Muscle layer of duodenum (tissue), 2 donors: ENCODE results near the gene KDM4B.

Experiments
- H3K27ac ChIP-seq: one replicate; pipeline ENCODE4 v1.7.0; 2013; ENCODE audit warnings: mild to moderate bottlenecking, low read length
- H3K27me3 ChIP-seq: one replicate; pipeline ENCODE4 v1.7.0; 2013; ENCODE audit warnings: low read depth, mild to moderate bottlenecking, control low read depth, low read length
- H3K36me3 ChIP-seq, 2 donors: one replicate each; pipeline ENCODE4 v1.7.0; 2013; ENCODE audit warnings: low read length in 2 of 2, control low read depth in 1 of 2, mild to moderate bottlenecking in 1 of 2; ENCODE audit not compliant: insufficient read depth in 2 of 2, control insufficient read depth in 1 of 2
- H3K4me1 ChIP-seq, 2 donors: one replicate each; pipeline ENCODE4 v1.7.0; 2013; ENCODE audit warnings: low read length in 2 of 2, mild to moderate bottlenecking in 2 of 2, control low read depth in 1 of 2, moderate library complexity in 1 of 2; ENCODE audit not compliant: insufficient read depth in 2 of 2, control insufficient read depth in 1 of 2
- H3K4me3 ChIP-seq, 2 donors: one replicate each; pipeline ENCODE4 v1.7.0; 2013; ENCODE audit warnings: low read length in 2 of 2, low read depth in 1 of 2, mild to moderate bottlenecking in 1 of 2
- H3K9me3 ChIP-seq, 2 donors: one replicate each; pipeline ENCODE4 v1.7.0; 2013; ENCODE audit warnings: low read length in 2 of 2, control low read depth in 1 of 2, mild to moderate bottlenecking in 1 of 2; ENCODE audit not compliant: control insufficient read depth in 1 of 2
- donor health status: healthy.

Gene KDM4B

GRCh38 chr19:5001615-5002014, 32.7 kb downstream of the KDM4B start:
- no peaks in the 10 kb centered on the region for H3K9me3 ChIP-seq
- H3K36me3 ChIP-seq, result no peaks in the 10 kb centered on the region
- no peaks in the 10 kb centered on the region for H3K4me1 ChIP-seq
- no peak overlapping the region for H3K4me3 ChIP-seq
- H3K27me3 ChIP-seq, result no peaks in the 10 kb centered on the region
- no peak overlapping the region for H3K27ac ChIP-seq

GRCh38 chr19:5002143-5002542, 33.2 kb downstream of the KDM4B start:
- Histone ChIP-seq H3K9me3 (no peaks in the 10 kb centered on the region), H3K4me3 (no peak overlapping the region), H3K27ac (no peak overlapping the region), H3K36me3 (no peaks in the 10 kb centered on the region), H3K27me3 (no peaks in the 10 kb centered on the region), H3K4me1 (no peaks in the 10 kb centered on the region)

- Histone ChIP-seq H3K9me3 (peaks cover 0 to 6% of the 10 kb centered on the region in 2 donors), H3K4me3 (no peak overlapping the region), H3K27me3 (no peaks in the 10 kb centered on the region), H3K36me3 (no peaks in the 10 kb centered on the region), H3K27ac (no peak overlapping the region), H3K4me1 (no peaks in the 10 kb centered on the region)
Observed at GRCh38 chr19:5003781-5004180, 34.9 kb downstream of the KDM4B start.

GRCh38 chr19:5005096-5005495, 36.2 kb downstream of the KDM4B start:
- Histone ChIP-seq H3K9me3 (peaks cover 0 to 6% of the 10 kb centered on the region in 2 donors), H3K36me3 (no peaks in the 10 kb centered on the region), H3K27ac (no peak overlapping the region), H3K4me1 (no peaks in the 10 kb centered on the region), H3K4me3 (no peak overlapping the region), H3K27me3 (no peaks in the 10 kb centered on the region)

GRCh38 chr19:5006201-5006600, 37.3 kb downstream of the KDM4B start:
- Histone ChIP-seq H3K4me1 (peaks cover 0 to under 1% of the 10 kb centered on the region in 2 donors), H3K27me3 (no peaks in the 10 kb centered on the region), H3K27ac (no peak overlapping the region), H3K9me3 (peaks cover 0 to 6% of the 10 kb centered on the region in 2 donors), H3K4me3 (no peak overlapping the region), H3K36me3 (no peaks in the 10 kb centered on the region)

GRCh38 chr19:5006821-5007220, 37.9 kb downstream of the KDM4B start:
- Histone ChIP-seq H3K27me3 (no peaks in the 10 kb centered on the region), H3K4me1 (peaks cover 0 to 6% of the 10 kb centered on the region in 2 donors), H3K4me3 (no peak overlapping the region), H3K36me3 (no peaks in the 10 kb centered on the region), H3K27ac (no peak overlapping the region), H3K9me3 (peaks cover 0 to 6% of the 10 kb centered on the region in 2 donors)

GRCh38 chr19:5011476-5012238, 42.7 kb downstream of the KDM4B start:
- H3K36me3 ChIP-seq, result peaks cover 0 to 8% of the 10 kb centered on the region in 2 donors
- no peaks in the 10 kb centered on the region for H3K27me3 ChIP-seq
- H3K27ac ChIP-seq, result no peak overlapping the region
- peaks cover 0 to 6% of the 10 kb centered on the region in 2 donors for H3K4me1 ChIP-seq
- H3K9me3 ChIP-seq, result peaks cover 0 to 6% of the 10 kb centered on the region in 2 donors
- H3K4me3 ChIP-seq, result no peak overlapping the region

GRCh38 chr19:5012688-5013457, 44.0 kb downstream of the KDM4B start:
- Histone ChIP-seq H3K4me3 (no peak overlapping the region), H3K27ac (no peak overlapping the region), H3K4me1 (peaks cover 0 to 6% of the 10 kb centered on the region in 2 donors), H3K27me3 (no peaks in the 10 kb centered on the region), H3K9me3 (peaks cover 0 to 4% of the 10 kb centered on the region in 2 donors), H3K36me3 (peaks cover 5 to 16% of the 10 kb centered on the region in 2 donors)

GRCh38 chr19:5013761-5014160, 44.8 kb downstream of the KDM4B start:
- H3K36me3 ChIP-seq, result peaks cover 5 to 23% of the 10 kb centered on the region in 2 donors
- no peak overlapping the region for H3K4me3 ChIP-seq
- no peaks in the 10 kb centered on the region for H3K27me3 ChIP-seq
- H3K9me3 ChIP-seq, result no peaks in the 10 kb centered on the region
- no peak overlapping the region for H3K27ac ChIP-seq
- H3K4me1 ChIP-seq, result peaks cover 0 to 6% of the 10 kb centered on the region in 2 donors

- H3K36me3 ChIP-seq, result peaks cover 5 to 24% of the 10 kb centered on the region in 2 donors
- no peaks in the 10 kb centered on the region for H3K27me3 ChIP-seq
- no peak overlapping the region for H3K4me3 ChIP-seq
- H3K4me1 ChIP-seq, result peaks cover 0 to 6% of the 10 kb centered on the region in 2 donors
- H3K27ac ChIP-seq, result no peak overlapping the region
- H3K9me3 ChIP-seq, result no peaks in the 10 kb centered on the region
Observed at GRCh38 chr19:5014941-5015340, 46.0 kb downstream of the KDM4B start.

GRCh38 chr19:5016268-5016667, 47.4 kb downstream of the KDM4B start:
- H3K27me3 ChIP-seq, result no peaks in the 10 kb centered on the region
- H3K27ac ChIP-seq, result no peak overlapping the region
- H3K4me3 ChIP-seq, result no peak overlapping the region
- peaks cover 0 to 6% of the 10 kb centered on the region in 2 donors for H3K4me1 ChIP-seq
- H3K36me3 ChIP-seq, result peaks cover 5 to 24% of the 10 kb centered on the region in 2 donors
- no peaks in the 10 kb centered on the region for H3K9me3 ChIP-seq
